ENCODE results near the gene MROH2A.
"Not testable (repeated sequence)": the region's sequence is repeated elsewhere in the genome, so short reads cannot be mapped to it uniquely, and the experiment has no call there.

GRCh38 chr2:233872125-233872524 is 94.0 kb downstream of the MROH2A start:
- not testable (repeated sequence) for TF ChIP-seq EZH2phosphoT487 (IDR thresholded peaks at IDR 0.05; ENCODE audit: insufficient read depth, low read depth); EZH2 (IDR thresholded peaks at IDR 0.05; ENCODE audit: insufficient read depth, poor library complexity, severe bottlenecking)
